Hepatocyte (in vitro differentiated cells): ENCODE data around the gene MATN4.

Experiments used
- EZH2phosphoT487 ChIP-seq: fragments of 200-600 bp; sonication (generic); IDR thresholded peaks from one replicate; pipeline ENCODE4 v1.6.1; 2018; ENCODE audit warnings: antibody characterized with exemption, mild to moderate bottlenecking, low read depth, moderate library complexity; ENCODE audit not compliant: unreplicated experiment, severe bottlenecking
- TF ChIP-seq, protein P1 (sequence below): fragments of 200-600 bp; sonication (generic); IDR thresholded peaks from 2 replicates; pipeline ENCODE4 v1.5.1; 2016; ENCODE audit warnings: antibody characterized with exemption, mild to moderate bottlenecking; ENCODE audit not compliant: poor library complexity

DNA sequence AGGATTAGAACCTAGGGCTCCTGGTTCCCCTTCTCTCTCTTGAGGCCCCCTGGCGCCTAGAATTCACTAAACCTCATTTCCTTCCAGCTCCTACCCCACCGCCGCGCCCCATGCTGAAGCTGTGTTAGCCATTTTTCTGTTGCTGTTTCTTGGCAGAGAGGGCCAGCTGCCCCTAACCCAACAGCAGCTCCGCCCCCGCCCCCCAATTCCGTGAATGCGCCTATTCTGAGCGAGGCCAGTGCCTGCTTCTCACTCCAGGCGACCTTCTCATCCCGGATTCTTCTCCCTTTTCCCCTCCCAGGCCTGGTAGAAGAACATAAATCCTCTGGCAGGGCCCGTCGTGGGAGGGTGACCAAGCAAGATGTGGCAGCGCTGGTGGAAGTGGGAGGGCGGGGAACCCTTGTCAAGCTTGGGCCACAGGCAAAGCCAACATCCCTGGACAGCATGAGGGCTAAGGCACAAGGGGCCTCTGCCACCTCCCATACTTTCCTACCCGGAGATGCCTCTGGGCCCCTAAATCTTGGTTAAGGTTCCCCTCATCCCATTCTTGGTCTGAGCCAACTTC lies 941 bp downstream of the MATN4 start:
- TF ChIP-seq, protein P1, sequence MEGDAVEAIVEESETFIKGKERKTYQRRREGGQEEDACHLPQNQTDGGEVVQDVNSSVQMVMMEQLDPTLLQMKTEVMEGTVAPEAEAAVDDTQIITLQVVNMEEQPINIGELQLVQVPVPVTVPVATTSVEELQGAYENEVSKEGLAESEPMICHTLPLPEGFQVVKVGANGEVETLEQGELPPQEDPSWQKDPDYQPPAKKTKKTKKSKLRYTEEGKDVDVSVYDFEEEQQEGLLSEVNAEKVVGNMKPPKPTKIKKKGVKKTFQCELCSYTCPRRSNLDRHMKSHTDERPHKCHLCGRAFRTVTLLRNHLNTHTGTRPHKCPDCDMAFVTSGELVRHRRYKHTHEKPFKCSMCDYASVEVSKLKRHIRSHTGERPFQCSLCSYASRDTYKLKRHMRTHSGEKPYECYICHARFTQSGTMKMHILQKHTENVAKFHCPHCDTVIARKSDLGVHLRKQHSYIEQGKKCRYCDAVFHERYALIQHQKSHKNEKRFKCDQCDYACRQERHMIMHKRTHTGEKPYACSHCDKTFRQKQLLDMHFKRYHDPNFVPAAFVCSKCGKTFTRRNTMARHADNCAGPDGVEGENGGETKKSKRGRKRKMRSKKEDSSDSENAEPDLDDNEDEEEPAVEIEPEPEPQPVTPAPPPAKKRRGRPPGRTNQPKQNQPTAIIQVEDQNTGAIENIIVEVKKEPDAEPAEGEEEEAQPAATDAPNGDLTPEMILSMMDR = no peak
- TF ChIP-seq EZH2phosphoT487 = no peak
